ENCODE data around the gene PTCH2. TPM values are rescaled to one million over a fixed set of nuclear protein-coding genes. Genes with fewer than 3 reads are reported as not detected.

Gene PTCH2
- total RNA-seq, 1 experiment from 2014 or later, result 0.79 TPM

- Mint-ChIP-seq H3K27ac (ENCODE audit: low read depth, unreplicated experiment) (no peak overlapping the region), H3K36me3 (ENCODE audit: insufficient read depth, unreplicated experiment) (peaks cover 73% of the 10 kb centered on the region), H3K27me3 (ENCODE audit: insufficient read depth, unreplicated experiment) (no peaks in the 10 kb centered on the region), H3K9me3 (ENCODE audit: unreplicated experiment) (no peaks in the 10 kb centered on the region), H3K4me1 (ENCODE audit: insufficient read depth, unreplicated experiment) (peaks cover 26% of the 10 kb centered on the region), H3K4me3 (ENCODE audit: unreplicated experiment) (no peak overlapping the region)
- POLR2A ChIA-PET, result interaction anchor here (2.4 to 2.8 kb wide), 3 partner anchors 10 to 50 kb away, joined by 8 to 19 read pairs (median 12); partner anchors contain the start of gene RNU5D-1
- no TSS peak for BruUV-seq (replicated peaks)
- TF ChIP-seq CTCF (IDR thresholded peaks at IDR 0.05; ENCODE audit: unreplicated experiment), result no peak
- DNase-seq (ENCODE audit: unreplicated experiment), result no peak
- CTCF ChIA-PET, result interaction anchor here (0.6 to 3.5 kb wide), 3 partner anchors 13 to 409 kb away, joined by 3 to 14 read pairs (median 3); no protein-coding TSS in a partner anchor
- intact Hi-C loops (cut with micrococcal nuclease), result no loop called here
These were observed 62.4 kb downstream of the PTCH2 start for GRCh38 chr1:44780583-44781121.

- H3K4me1 Mint-ChIP-seq (ENCODE audit: insufficient read depth, unreplicated experiment), result peaks cover 25% of the 10 kb centered on the region
- ChIA-PET CTCF (interaction anchor here (1.0 to 3.5 kb wide), 4 partner anchors 8 to 49 kb away, joined by 3 to 14 read pairs (median 4); no protein-coding TSS in a partner anchor), POLR2A (interaction anchor here (0.7 to 4.8 kb wide), 9 partner anchors 11 to 772 kb away, joined by 3 to 93 read pairs (median 8); partner anchors contain the start of genes AKR1A1, BEST4, HECTD3 and PLK3)
- peaks cover 82% of the 10 kb centered on the region for H3K36me3 Mint-ChIP-seq (ENCODE audit: insufficient read depth, unreplicated experiment)
- intact Hi-C loops (cut with micrococcal nuclease), result no loop called here
- BruUV-seq (replicated peaks), result no TSS peak
- H3K27me3 Mint-ChIP-seq (ENCODE audit: insufficient read depth, unreplicated experiment), result no peaks in the 10 kb centered on the region
- no peak for TF ChIP-seq CTCF (IDR thresholded peaks at IDR 0.05; ENCODE audit: unreplicated experiment)
- peak overlapping the region; percentile 37 for H3K4me3 Mint-ChIP-seq (ENCODE audit: unreplicated experiment)
- no peak overlapping the region for H3K27ac Mint-ChIP-seq (ENCODE audit: low read depth, unreplicated experiment)
- H3K9me3 Mint-ChIP-seq (ENCODE audit: unreplicated experiment), result no peaks in the 10 kb centered on the region
- no peak for DNase-seq (ENCODE audit: unreplicated experiment)
These were observed 64.1 kb downstream of the PTCH2 start for GRCh38 chr1:44778705-44779576.

- Mint-ChIP-seq H3K27ac (ENCODE audit: low read depth, unreplicated experiment) (no peak overlapping the region), H3K9me3 (ENCODE audit: unreplicated experiment) (no peaks in the 10 kb centered on the region), H3K36me3 (ENCODE audit: insufficient read depth, unreplicated experiment) (peaks cover 82% of the 10 kb centered on the region), H3K27me3 (ENCODE audit: insufficient read depth, unreplicated experiment) (no peaks in the 10 kb centered on the region), H3K4me1 (ENCODE audit: insufficient read depth, unreplicated experiment) (peaks cover 25% of the 10 kb centered on the region), H3K4me3 (ENCODE audit: unreplicated experiment) (peak overlapping the region; percentile 91)
- intact Hi-C loops (cut with micrococcal nuclease), result no loop called here
- BruUV-seq (replicated peaks), result no TSS peak
- DNase-seq (ENCODE audit: unreplicated experiment), result no peak
- POLR2A ChIA-PET, result interaction anchor here (1.2 to 4.8 kb wide), 9 partner anchors 9 to 233 kb away, joined by 3 to 93 read pairs (median 8); partner anchors contain the start of genes BEST4, BTBD19, DYNLT4 and HECTD3
- CTCF ChIA-PET, result interaction anchor here (0.9 to 1.5 kb wide), 4 partner anchors 9 to 49 kb away, joined by 3 to 7 read pairs (median 3); no protein-coding TSS in a partner anchor
- TF ChIP-seq CTCF (IDR thresholded peaks at IDR 0.05; ENCODE audit: unreplicated experiment), result no peak
These were observed 65.0 kb downstream of the PTCH2 start for GRCh38 chr1:44777969-44778635.

Measured in MCF 10A (cell line).